Left kidney (tissue), 8 donors: ENCODE measurements around the gene MYO5A. TPM values are rescaled to one million over a fixed set of nuclear protein-coding genes. Genes with fewer than 3 reads are reported as not detected.
"Not testable (repeated sequence)": the region's sequence is repeated elsewhere in the genome, so short reads cannot be mapped to it uniquely, and the experiment has no call there.

Experiments used
- DNase-seq: peaks from one replicate; pipeline ENCODE4 v3.0.0-alpha.2; 2013
- long read RNA-seq, 8 donors: transcript quantifications; one replicate each; lab custom pipeline, GENCODE V29; 2026
- polyA plus RNA-seq: library from polyadenylated mRNA; unstranded; fragments of 120-200 nt; gene quantifications from one replicate; pipeline ENCODE4 v1.2.1, GENCODE V29; 2013; ENCODE audit not compliant: insufficient read length

MYO5A gene
- 9.2 TPM for polyA plus RNA-seq
- long read RNA-seq, donor 1 = 0 reads
- long read RNA-seq, donor 2 = 0 reads
- long read RNA-seq, donor 3 = 0 reads
- long read RNA-seq, donor 4 = 0 reads
- long read RNA-seq, donor 5 = 0 reads
- long read RNA-seq, donor 6 = 0 reads
- long read RNA-seq, donor 7 = 0 reads
- long read RNA-seq, donor 8 = 0 reads

GRCh38 chr15:52528564-52529340 is at the start of gene MYO5A:
TSS of gene MYO5A (minus strand) at chr15:52528880. CDS start at chr15:52528806, 74 bp downstream.
- peak; percentile 50 for DNase-seq

GRCh38 chr15:52576692-52577091 is 48.0 kb upstream of the MYO5A start:
- DNase-seq = no peak

- not testable (repeated sequence) for DNase-seq
Measured at GRCh38 chr15:52575573-52575972, 46.9 kb upstream of the MYO5A start.

GRCh38 chr15:52575072-52575471 is 46.4 kb upstream of the MYO5A start:
- DNase-seq = no peak

GRCh38 chr15:52574623-52575022 is 45.9 kb upstream of the MYO5A start:
- DNase-seq = not testable (repeated sequence)

- peak; percentile 86 for DNase-seq
Measured at GRCh38 chr15:52568601-52569585, 40.2 kb upstream of the MYO5A start, which contains the start of gene ARPP19. TSS of gene ARPP19 (minus strand) at chr15:52569030. CDS start at chr15:52568892, 138 bp downstream.

GRCh38 chr15:52567871-52568600 is 39.4 kb upstream of the MYO5A start:
- DNase-seq = peak; percentile 55

- no peak for DNase-seq
Measured at GRCh38 chr15:52566889-52567288, 38.2 kb upstream of the MYO5A start.

GRCh38 chr15:52565417-52566358 is 37.0 kb upstream of the MYO5A start:
- DNase-seq = not testable (repeated sequence)

- no peak for DNase-seq
Measured at GRCh38 chr15:52563501-52564060, 34.9 kb upstream of the MYO5A start.

GRCh38 chr15:52559575-52559974 is 30.9 kb upstream of the MYO5A start:
- no peak for DNase-seq

GRCh38 chr15:52559022-52559421 is 30.3 kb upstream of the MYO5A start:
- no peak for DNase-seq

- no peak for DNase-seq
Measured at GRCh38 chr15:52558196-52558595, 29.5 kb upstream of the MYO5A start.

GRCh38 chr15:52557274-52557641 is 28.6 kb upstream of the MYO5A start:
- DNase-seq = no peak

- no peak for DNase-seq
Measured at GRCh38 chr15:52556524-52557273, 28.0 kb upstream of the MYO5A start.

- DNase-seq = no peak
Measured at GRCh38 chr15:52552303-52552702, 23.6 kb upstream of the MYO5A start.

- DNase-seq = no peak
Measured at GRCh38 chr15:52551762-52552161, 23.1 kb upstream of the MYO5A start.

- DNase-seq = not testable (repeated sequence)
Measured at GRCh38 chr15:52551186-52551585, 22.5 kb upstream of the MYO5A start.

- DNase-seq = no peak
Measured at GRCh38 chr15:52546031-52546751, 17.5 kb upstream of the MYO5A start.
